Measurements from ENCODE around the gene SNRPD2.

The SNRPD2 gene

GRCh38 chr19:45717983-45718650 lies 26.4 kb upstream of the SNRPD2 start:
- peaks cover 31% of the 10 kb centered on the region for H3K4me1 ChIP-seq (ENCODE audit: insufficient read depth, low read length, severe bottlenecking)
- peak overlapping the region; percentile 85 for H3K9ac ChIP-seq (ENCODE audit: low read length)
- H3K4me2 ChIP-seq (ENCODE audit: low read length), result peak overlapping the region; percentile 91
- H3K27me3 ChIP-seq (ENCODE audit: insufficient read depth, low read length), result no peaks in the 10 kb centered on the region
- peak overlapping the region; percentile 66 for H3K4me3 ChIP-seq (ENCODE audit: low read depth, low read length, poor library complexity, severe bottlenecking)
- peaks cover 12% of the 10 kb centered on the region for H3K36me3 ChIP-seq (ENCODE audit: insufficient read depth, low read length)
- peak overlapping the region; percentile 74 for H3K27ac ChIP-seq (ENCODE audit: low read depth, low read length, poor library complexity, severe bottlenecking)
- no peaks in the 10 kb centered on the region for H3F3A ChIP-seq (ENCODE audit: insufficient read depth, low read length)
- H3K9me2 ChIP-seq (ENCODE audit: low read depth, low read length), result no peaks in the 10 kb centered on the region
- no peak overlapping the region for H2AFZ ChIP-seq (ENCODE audit: low read length)
- no peaks in the 10 kb centered on the region for H3K9me3 ChIP-seq (ENCODE audit: low read length)
- peaks cover 21% of the 10 kb centered on the region for H3K79me2 ChIP-seq (ENCODE audit: insufficient read depth, low read length)
- no peaks in the 10 kb centered on the region for H4K20me1 ChIP-seq (ENCODE audit: insufficient read depth, low read length)
- no peak for TF ChIP-seq CTCF (IDR thresholded peaks at IDR 0.05; ENCODE audit: low read length)
- TF ChIP-seq EZH2 (IDR thresholded peaks at IDR 0.05; ENCODE audit: borderline replicate concordance, low read length), result no peak

GRCh38 chr19:45717131-45717982 lies 25.6 kb upstream of the SNRPD2 start:
- Histone ChIP-seq H3K9me2 (ENCODE audit: low read depth, low read length) (no peaks in the 10 kb centered on the region), H3K4me3 (ENCODE audit: low read depth, low read length, poor library complexity, severe bottlenecking) (peak overlapping the region; percentile 76), H3F3A (ENCODE audit: insufficient read depth, low read length) (no peaks in the 10 kb centered on the region), H3K4me1 (ENCODE audit: insufficient read depth, low read length, severe bottlenecking) (peaks cover 31% of the 10 kb centered on the region), H3K9me3 (ENCODE audit: low read length) (no peaks in the 10 kb centered on the region), H4K20me1 (ENCODE audit: insufficient read depth, low read length) (no peaks in the 10 kb centered on the region), H3K4me2 (ENCODE audit: low read length) (peak overlapping the region; percentile 91), H3K79me2 (ENCODE audit: insufficient read depth, low read length) (peaks cover 21% of the 10 kb centered on the region), H2AFZ (ENCODE audit: low read length) (no peak overlapping the region), H3K9ac (ENCODE audit: low read length) (peak overlapping the region; percentile 96), H3K27me3 (ENCODE audit: insufficient read depth, low read length) (no peaks in the 10 kb centered on the region), H3K27ac (ENCODE audit: low read depth, low read length, poor library complexity, severe bottlenecking) (peak overlapping the region; percentile 74), H3K36me3 (ENCODE audit: insufficient read depth, low read length) (peaks cover 16% of the 10 kb centered on the region)
- TF ChIP-seq EZH2 (IDR thresholded peaks at IDR 0.05; ENCODE audit: borderline replicate concordance, low read length) (no peak), CTCF (IDR thresholded peaks at IDR 0.05; ENCODE audit: low read length) (peak; percentile 24; the same call in 1 of the 2 replicates)

GRCh38 chr19:45716359-45717130 lies 24.8 kb upstream of the SNRPD2 start:
- H3F3A ChIP-seq (ENCODE audit: insufficient read depth, low read length), result no peaks in the 10 kb centered on the region
- no peaks in the 10 kb centered on the region for H4K20me1 ChIP-seq (ENCODE audit: insufficient read depth, low read length)
- H3K9ac ChIP-seq (ENCODE audit: low read length), result peak overlapping the region; percentile 96
- H3K27me3 ChIP-seq (ENCODE audit: insufficient read depth, low read length), result no peaks in the 10 kb centered on the region
- H3K4me3 ChIP-seq (ENCODE audit: low read depth, low read length, poor library complexity, severe bottlenecking), result peak overlapping the region; percentile 76
- peak overlapping the region; percentile 65 for H3K27ac ChIP-seq (ENCODE audit: low read depth, low read length, poor library complexity, severe bottlenecking)
- no peaks in the 10 kb centered on the region for H3K9me3 ChIP-seq (ENCODE audit: low read length)
- H2AFZ ChIP-seq (ENCODE audit: low read length), result no peak overlapping the region
- TF ChIP-seq EZH2 (IDR thresholded peaks at IDR 0.05; ENCODE audit: borderline replicate concordance, low read length), result no peak
- no peak for TF ChIP-seq CTCF (IDR thresholded peaks at IDR 0.05; ENCODE audit: low read length)
- H3K4me2 ChIP-seq (ENCODE audit: low read length), result peak overlapping the region; percentile 83
- H3K36me3 ChIP-seq (ENCODE audit: insufficient read depth, low read length), result peaks cover 18% of the 10 kb centered on the region
- H3K9me2 ChIP-seq (ENCODE audit: low read depth, low read length), result no peaks in the 10 kb centered on the region
- peaks cover 33% of the 10 kb centered on the region for H3K4me1 ChIP-seq (ENCODE audit: insufficient read depth, low read length, severe bottlenecking)
- peaks cover 21% of the 10 kb centered on the region for H3K79me2 ChIP-seq (ENCODE audit: insufficient read depth, low read length)

All from OCI-LY1 (cell line).